ENCODE measurements around the gene SH2D3A. TPM values are rescaled to one million over a fixed set of nuclear protein-coding genes. Genes with fewer than 3 reads are reported as not detected.

SH2D3A gene
- total RNA-seq, 1 experiment from 2014 or later: 75.7 TPM

GRCh38 chr19:6719992-6720368 lies 47.3 kb downstream of the SH2D3A start:
- H2AFZ ChIP-seq (ENCODE audit: low read depth, low read length, poor library complexity, severe bottlenecking): no peak overlapping the region
- DNase-seq (ENCODE audit: low read depth, low spot score) (no peak), ATAC-seq (no peak)
- ChIA-PET CTCF (no interaction called here), RAD21 (ENCODE audit: low non-redundant PET in 1 of 2, low total read pairs in 2 of 2, uncharacterized antibody in 2 of 2, unreplicated experiment in 2 of 2) (no interaction called here), POLR2A (no interaction called here)
- no peaks in the 10 kb centered on the region for H4K20me1 ChIP-seq (ENCODE audit: insufficient read depth)
- peaks cover 13 to 30% of the 10 kb centered on the region in 2 experiments; a peak in 3 of 4 replicates for H3K4me1 ChIP-seq (ENCODE audit: control insufficient read depth in 1 of 2, insufficient read depth in 2 of 2, low read length in 2 of 2)
- no peaks in the 10 kb centered on the region for H3K27me3 ChIP-seq (ENCODE audit: insufficient read depth, low read length)
- no peak overlapping the region for H3K27ac ChIP-seq (ENCODE audit: low read depth, low read length)
- intact Hi-C loops (cut with micrococcal nuclease): loop anchor here (2.0 kb wide), 1 partner anchor 203 kb away; no protein-coding TSS in a partner anchor
- no peaks in the 10 kb centered on the region for H3K9me2 ChIP-seq (ENCODE audit: insufficient read depth)
- H3K4me3 ChIP-seq (replicated peaks in 1 of 2; ENCODE audit: low read depth in 1 of 2, low read length in 2 of 2): no peak overlapping the region
- no peak overlapping the region for H3K9ac ChIP-seq (ENCODE audit: low read length)
- H3K4me2 ChIP-seq (ENCODE audit: low read length): no peak overlapping the region
- H3K36me3 ChIP-seq (ENCODE audit: control insufficient read depth in 1 of 2, insufficient read depth in 2 of 2, low read length in 2 of 2): no peaks in the 10 kb centered on the region
- H3K9me3 ChIP-seq (ENCODE audit: control insufficient read depth in 1 of 2, insufficient read depth in 1 of 2, low read depth in 1 of 2, low read length in 2 of 2): no peaks in the 10 kb centered on the region
- TF ChIP-seq FOSL1 (IDR thresholded peaks at IDR 0.05; ENCODE audit: low read depth): no peak
- no peak for TF ChIP-seq CBX3 (IDR thresholded peaks at IDR 0.05; ENCODE audit: low read depth)
- no peak for TF ChIP-seq REST (IDR thresholded peaks at IDR 0.05; ENCODE audit: low read depth)
- TF ChIP-seq RAD21 (IDR thresholded peaks at IDR 0.05; ENCODE audit: low read depth): no peak
- no peak for TF ChIP-seq YY1 (IDR thresholded peaks at IDR 0.05; ENCODE audit: extremely low read depth, insufficient replicate concordance, low read depth, low read length)
- no peak for TF ChIP-seq EGR1 (IDR thresholded peaks at IDR 0.05; ENCODE audit: low read depth)
- TF ChIP-seq SP1 (IDR thresholded peaks at IDR 0.05; ENCODE audit: low read depth): no peak
- TF ChIP-seq JUND (IDR thresholded peaks at IDR 0.05): no peak
- TF ChIP-seq ATF3 (IDR thresholded peaks at IDR 0.05): no peak
- TF ChIP-seq CEBPB (IDR thresholded peaks at IDR 0.05; ENCODE audit: low read depth): no peak
- TF ChIP-seq ELF1 (IDR thresholded peaks at IDR 0.05; ENCODE audit: borderline replicate concordance, low read depth): no peak
- no peak for TF ChIP-seq ZBTB33 (IDR thresholded peaks at IDR 0.05; ENCODE audit: extremely low read depth, insufficient replicate concordance, low read length)
- no peak for TF ChIP-seq EZH2 (IDR thresholded peaks at IDR 0.05)
- no peak for TF ChIP-seq ZNF274 (IDR thresholded peaks at IDR 0.05; ENCODE audit: low read depth, low read length)
- TF ChIP-seq SIN3A (IDR thresholded peaks at IDR 0.05; ENCODE audit: low read depth): no peak
- TF ChIP-seq CTCF (IDR thresholded peaks at IDR 0.05 in 2 of 3, conservative IDR thresholded peaks at IDR 0.05 in 1 of 3; ENCODE audit: borderline replicate concordance in 1 of 3, insufficient read depth in 1 of 3, low read depth in 2 of 3, low read length in 2 of 3): no peak
- TF ChIP-seq POLR2AphosphoS5 (IDR thresholded peaks at IDR 0.05; ENCODE audit: low read depth, low read length): no peak
- no peak for TF ChIP-seq POLR2A (IDR thresholded peaks at IDR 0.05; ENCODE audit: borderline replicate concordance, extremely low read depth, insufficient read depth, insufficient read length)
- no peak for TF ChIP-seq ZFX (IDR thresholded peaks at IDR 0.05)
- no peak for TF ChIP-seq EZH2phosphoT487 (IDR thresholded peaks at IDR 0.05; ENCODE audit: borderline replicate concordance)
- H3K79me2 ChIP-seq (ENCODE audit: insufficient read depth, low read length): no peaks in the 10 kb centered on the region
- BruUV-seq (replicated peaks): no TSS peak

Measured in HCT116 (cell line).